CD4-positive, alpha-beta T cell (primary cell): ENCODE data around the gene EGFR. TPM values are rescaled to one million over a fixed set of nuclear protein-coding genes. Genes with fewer than 3 reads are reported as not detected.

Source experiments
- ATAC-seq: fragments of 200-7000 bp; cut with Tn5 transposase; one replicate; pipeline ENCODE4 v1.10.0; 2022; ENCODE audit warnings: mild to moderate bottlenecking; ENCODE audit not compliant: poor library complexity
- CTCF ChIA-PET: fragments of 350-600 bp; sonication (Branson Sonifier 250); formaldehyde crosslinking; loops from one replicate; lab custom pipeline; 2021; ENCODE audit warnings: antibody characterized with exemption, inconsistent platforms; lab: Charles Lee
- POLR2A ChIA-PET: fragments of 350-600 bp; sonication (Branson Sonifier 250); formaldehyde crosslinking; loops from one replicate; lab custom pipeline; 2021; ENCODE audit warnings: antibody characterized with exemption, inconsistent platforms; lab: Charles Lee
- DNase-seq, 14 experiments: peaks; one replicate each; pipeline ENCODE4 v3.0.0-alpha.2; 2013 to 2020; ENCODE audit warnings: mixed read lengths in 2 of 14
- H3K27ac ChIP-seq, 2 donors: one replicate each; pipeline versions ENCODE4 v1.5.1 to v1.7.0; 2013; ENCODE audit warnings: low read length in 2 of 2, low read depth in 1 of 2, mild to moderate bottlenecking in 1 of 2
- H3K27me3 ChIP-seq, 2 experiments: 1 replicate in 1 of 2; 2 replicates in 1 of 2; pipeline versions ENCODE4 v1.6.1 to v1.7.0; 2013; ENCODE audit warnings: low read length in 2 of 2, control low read depth in 1 of 2, mild to moderate bottlenecking in 1 of 2, moderate library complexity in 1 of 2; ENCODE audit not compliant: insufficient read depth in 2 of 2, control insufficient read depth in 1 of 2
- H3K36me3 ChIP-seq: one replicate; pipeline ENCODE4 v1.6.1; 2013; ENCODE audit warnings: low read length, control low read depth; ENCODE audit not compliant: insufficient read depth
- H3K4me1 ChIP-seq: one replicate; pipeline ENCODE4 v1.6.1; 2013; ENCODE audit warnings: low read length, control low read depth; ENCODE audit not compliant: insufficient read depth
- H3K4me3 ChIP-seq: one replicate; pipeline ENCODE4 v1.5.1; 2013; ENCODE audit warnings: mild to moderate bottlenecking, low read length, moderate library complexity
- H3K9me3 ChIP-seq, 2 experiments: 1 replicate in 1 of 2; 2 replicates in 1 of 2; pipeline versions ENCODE4 v1.6.1 to v1.7.0; 2013; ENCODE audit warnings: low read length in 2 of 2, mild to moderate bottlenecking in 2 of 2, control low read depth in 1 of 2, moderate library complexity in 1 of 2; ENCODE audit not compliant: control insufficient read depth in 1 of 2, insufficient read depth in 1 of 2
- H3K27ac Mint-ChIP-seq: one replicate; pipeline ENCODE4 v1.8.0; 2020; ENCODE audit warnings: mixed read lengths
- H3K27me3 Mint-ChIP-seq: one replicate; pipeline ENCODE4 v1.8.0; 2021; ENCODE audit warnings: mixed read lengths
- H3K36me3 Mint-ChIP-seq: one replicate; pipeline ENCODE4 v1.8.0; 2021; ENCODE audit warnings: low read depth, mixed read lengths
- H3K4me1 Mint-ChIP-seq: one replicate; pipeline ENCODE4 v1.8.0; 2021; ENCODE audit warnings: low read depth, mixed read lengths
- H3K4me3 Mint-ChIP-seq: one replicate; pipeline ENCODE4 v1.8.0; 2020; ENCODE audit warnings: mild to moderate bottlenecking, mixed read lengths
- H3K9me3 Mint-ChIP-seq: one replicate; pipeline ENCODE4 v1.8.0; 2020; ENCODE audit warnings: mixed read lengths
- CTCF ChIP-seq: fragments of 200-600 bp; IDR thresholded peaks from one replicate; pipeline ENCODE4 v1.8.0; 2022; ENCODE audit warnings: antibody characterized with exemption, mild to moderate bottlenecking
- intact Hi-C, 2 experiments: fragments of 100-400 bp; cut with DNase I in 1 of 2; cut with micrococcal nuclease in 1 of 2; formaldehyde crosslinking; loops; one replicate each; pipeline versions ENCODE4 v1.15.1 to v1.9.0; 2023 to 2025; cut with DNase I, micrococcal nuclease
- total RNA-seq, 174 experiments: library from RNA in 2 of 174; stranded (reverse) in 2 of 174; gene quantifications; one replicate each; pipeline ENCODE4 v1.2.3 and lab custom pipeline; 2021 to 2026

The EGFR gene
- total RNA-seq, 2 experiments from 2014 or later = not detected

GRCh38 chr7:55030314-55030713 is 11.5 kb downstream of the EGFR start:
- peaks cover 13% of the 10 kb centered on the region for H3K27me3 Mint-ChIP-seq
- no peak overlapping the region for H3K27ac ChIP-seq
- H3K36me3 ChIP-seq = no peaks in the 10 kb centered on the region
- no peak overlapping the region for H3K4me3 Mint-ChIP-seq
- no peak overlapping the region for H3K4me3 ChIP-seq
- CTCF ChIA-PET = no interaction called here
- TF ChIP-seq CTCF = no peak
- no peaks in the 10 kb centered on the region for H3K9me3 Mint-ChIP-seq
- H3K27ac Mint-ChIP-seq = no peak overlapping the region
- intact Hi-C loops = no loop called here
- no peaks in the 10 kb centered on the region for H3K36me3 Mint-ChIP-seq
- ATAC-seq = no peak
- no peaks in the 10 kb centered on the region for H3K4me1 ChIP-seq
- no peaks in the 10 kb centered on the region for H3K27me3 ChIP-seq
- no peaks in the 10 kb centered on the region for H3K9me3 ChIP-seq
- POLR2A ChIA-PET = no interaction called here
- no peak for DNase-seq
- no peaks in the 10 kb centered on the region for H3K4me1 Mint-ChIP-seq

- no peaks in the 10 kb centered on the region for H3K4me1 Mint-ChIP-seq
- DNase-seq (no peak), ATAC-seq (no peak)
- no peak overlapping the region for H3K4me3 Mint-ChIP-seq
- H3K4me1 ChIP-seq = no peaks in the 10 kb centered on the region
- no peaks in the 10 kb centered on the region for H3K36me3 ChIP-seq
- TF ChIP-seq CTCF = no peak
- peaks cover 11% of the 10 kb centered on the region for H3K27me3 Mint-ChIP-seq
- H3K27ac ChIP-seq = no peak overlapping the region
- POLR2A ChIA-PET = no interaction called here
- no peak overlapping the region for H3K4me3 ChIP-seq
- no peaks in the 10 kb centered on the region for H3K36me3 Mint-ChIP-seq
- H3K9me3 Mint-ChIP-seq = no peaks in the 10 kb centered on the region
- CTCF ChIA-PET = no interaction called here
- no peaks in the 10 kb centered on the region for H3K27me3 ChIP-seq
- H3K9me3 ChIP-seq = no peaks in the 10 kb centered on the region
- intact Hi-C loops = no loop called here
- H3K27ac Mint-ChIP-seq = no peak overlapping the region
These were observed 12.3 kb downstream of the EGFR start for GRCh38 chr7:55031075-55031474.

GRCh38 chr7:55032069-55032699 is 13.4 kb downstream of the EGFR start:
- no peaks in the 10 kb centered on the region for H3K4me1 ChIP-seq

More at GRCh38 chr7:55032069-55032699, 13.4 kb downstream of the EGFR start:
- no peak overlapping the region for H3K27ac Mint-ChIP-seq
- TF ChIP-seq CTCF = no peak
- DNase-seq (no peak), ATAC-seq (no peak)
- H3K27me3 Mint-ChIP-seq = peaks cover 4% of the 10 kb centered on the region
- H3K27ac ChIP-seq = no peak overlapping the region
- H3K27me3 ChIP-seq = peaks cover 0 to 6% of the 10 kb centered on the region in 2 experiments
- no peak overlapping the region for H3K4me3 Mint-ChIP-seq
- CTCF ChIA-PET = no interaction called here
- H3K36me3 Mint-ChIP-seq = no peaks in the 10 kb centered on the region
- no peaks in the 10 kb centered on the region for H3K9me3 Mint-ChIP-seq
- H3K9me3 ChIP-seq = no peaks in the 10 kb centered on the region
- no peaks in the 10 kb centered on the region for H3K36me3 ChIP-seq
- POLR2A ChIA-PET = no interaction called here
- intact Hi-C loops = no loop called here
- H3K4me1 Mint-ChIP-seq = no peaks in the 10 kb centered on the region
- no peak overlapping the region for H3K4me3 ChIP-seq
